Measurements from ENCODE around the gene ODAD3. TPM values are rescaled to one million over a fixed set of nuclear protein-coding genes. Genes with fewer than 3 reads are reported as not detected.

Gene ODAD3
- total and polyA plus RNA-seq, 10 of the 15 experiments (the other 5 are each of a cell fraction or from before 2014, with no cell fraction given), result 0.11 to 0.39 (median 0.28) TPM; not detected in 7

GRCh38 chr19:11444059-11444458, 9.1 kb upstream of the ODAD3 start:
- H3K27ac ChIP-seq (ENCODE audit: control insufficient read depth, insufficient read depth), result no peak overlapping the region
- intact Hi-C loops (cut with micrococcal nuclease; ENCODE audit: unreplicated experiment) (no loop called here), in situ Hi-C loops (cut with MboI) (no loop called here)
- FAIRE-seq (no peak), ATAC-seq (no peak), DNase-seq (ENCODE audit: low read depth, low spot score) (no peak)
- H3K4me1 ChIP-seq (ENCODE audit: control insufficient read depth, insufficient read depth, low read length), result 0 out of 2 replicates have a peak, but pooled peaks cover under 1% of the 10 kb centered on the region
- no TSS peak for BruUV-seq (replicated peaks)
- H3K36me3 ChIP-seq (ENCODE audit: control insufficient read depth in 2 of 2, insufficient read depth in 2 of 2, low read length in 1 of 2), result peaks cover 16 to 40% of the 10 kb centered on the region in 2 experiments
- H3K4me3 ChIP-seq, result no peak overlapping the region
- ChIA-PET POLR2A (interaction anchor here (0.6 to 1.6 kb wide), 5 partner anchors 8 to 139 kb away, joined by 3 to 4 read pairs (median 3); partner anchors contain the start of genes ODAD3 and PRKCSH), SMC1A (ENCODE audit: uncharacterized antibody, unreplicated experiment) (interaction anchor here (0.8 to 1.2 kb wide), 2 partner anchors 63 to 98 kb away, joined by 3 read pairs; partner anchors contain the start of genes CCDC159 and TMEM205), CTCF (interaction anchor here (0.6 to 2.2 kb wide), 6 partner anchors 8 to 258 kb away, joined by 3 to 15 read pairs (median 6); partner anchors contain the start of genes ODAD3 and PRKCSH), RAD21 (ENCODE audit: unreplicated experiment) (interaction anchor here (0.9 to 1.1 kb wide), 3 partner anchors 62 to 67 kb away, joined by 3 to 7 read pairs (median 6); no protein-coding TSS in a partner anchor)
- TF ChIP-seq ZNF274 (IDR thresholded peaks at IDR 0.05; ENCODE audit: insufficient read depth, insufficient read length) (no peak), NFYB (IDR thresholded peaks at IDR 0.05; ENCODE audit: insufficient read depth, low read depth, low read length) (no peak), SIN3A (IDR thresholded peaks at IDR 0.05; ENCODE audit: low read depth, low read length) (no peak), STAT1 (conservative IDR thresholded peaks at IDR 0.05) (no peak), NRF1 (conservative IDR thresholded peaks at IDR 0.05; ENCODE audit: low read depth, low read length) (no peak), CTCF (IDR thresholded peaks at IDR 0.05 in 2 of 3, conservative IDR thresholded peaks at IDR 0.05 in 1 of 3; ENCODE audit: control insufficient read depth in 2 of 3, extremely low read depth in 1 of 3, insufficient read depth in 1 of 3, low read depth in 3 of 3, low read length in 3 of 3) (no peak), TBL1XR1 (IDR thresholded peaks at IDR 0.05; ENCODE audit: low read depth, low read length) (no peak), SMAD1 (IDR thresholded peaks at IDR 0.05; ENCODE audit: low read depth, partially characterized antibody) (no peak), HDAC2 (IDR thresholded peaks at IDR 0.05) (no peak), HDGF (IDR thresholded peaks at IDR 0.05) (no peak), CHD2 (IDR thresholded peaks at IDR 0.05; ENCODE audit: borderline replicate concordance, low read depth, low read length) (no peak)
- no peak overlapping the region for H2AFZ ChIP-seq (ENCODE audit: control insufficient read depth, low read depth, low read length)
- no peaks in the 10 kb centered on the region for H3K79me2 ChIP-seq (ENCODE audit: control insufficient read depth, insufficient read depth, low read length)
- no peaks in the 10 kb centered on the region for H3K9me3 ChIP-seq (replicated peaks; ENCODE audit: control insufficient read depth, insufficient read depth, low read length)
- H3K4me2 ChIP-seq (ENCODE audit: control insufficient read depth, insufficient read depth), result no peak overlapping the region
- H3K9ac ChIP-seq (ENCODE audit: control insufficient read depth, insufficient read depth, low read length), result no peak overlapping the region
- WGBS (ENCODE audit: insufficient coverage, insufficient replicate concordance, low lambda C conversion rate, missing lambda C conversion rate), result 68% methylated on average over 5 of the region's 5 CpGs
- H3K27me3 ChIP-seq (replicated peaks in 1 of 2; ENCODE audit: control insufficient read depth in 2 of 2, insufficient read depth in 2 of 2, low read length in 1 of 2), result no peaks in the 10 kb centered on the region
- no peaks in the 10 kb centered on the region for H4K20me1 ChIP-seq (ENCODE audit: control insufficient read depth, insufficient read depth)

Data from GM12878 (cell line).